Panc1 (cell line): ENCODE measurements around the gene NOC2L. TPM values are rescaled to one million over a fixed set of nuclear protein-coding genes. Genes with fewer than 3 reads are reported as not detected.

ENCODE experiments used
- ATAC-seq: fragments of 200-7000 bp; cut with Tn5 transposase; 2 replicates; pipeline ENCODE4 v1.9.1; 2020; ENCODE audit warnings: mild to moderate bottlenecking, moderate library complexity
- BruUV-seq: library from RNA; stranded (reverse); fragments of 400-500 nt; replicated peaks from 2 replicates; lab custom pipeline; 2021; lab: Mats Ljungman, UMichigan
- CTCF ChIA-PET: fragments of 300-600 bp; sonication (Branson Sonifier 250); formaldehyde crosslinking; loops from one replicate; lab custom pipeline; 2022; ENCODE audit warnings: antibody characterized with exemption; lab: Charles Lee
- POLR2A ChIA-PET: fragments of 300-600 bp; sonication (Branson Sonifier 250); formaldehyde crosslinking; loops from one replicate; lab custom pipeline; 2022; ENCODE audit warnings: antibody characterized with exemption; lab: Charles Lee
- DNase-seq: peaks from one replicate; pipeline ENCODE4 v3.0.0-alpha.2; 2010; ENCODE audit warnings: low read depth, low spot score
- H3K27ac ChIP-seq: 2 replicates; pipeline ENCODE4 v1.5.1; 2011; ENCODE audit warnings: mild to moderate bottlenecking, low read length, inconsistent platforms
- H3K27me3 ChIP-seq: fragments of 200-500 bp; sonication (Bioruptor generic); 2 replicates; pipeline ENCODE4 v1.6.0; 2014; ENCODE audit warnings: low read length, inconsistent platforms; ENCODE audit not compliant: control insufficient read depth, insufficient read depth
- H3K36me3 ChIP-seq: fragments of 200-500 bp; sonication (Bioruptor generic); 2 replicates; pipeline ENCODE4 v1.5.1; 2014; ENCODE audit warnings: inconsistent platforms, mild to moderate bottlenecking, low read length, moderate library complexity; ENCODE audit not compliant: control insufficient read depth, insufficient read depth
- H3K4me1 ChIP-seq: 2 replicates; pipeline ENCODE4 v1.5.1; 2011; ENCODE audit warnings: inconsistent platforms, mild to moderate bottlenecking, low read length, moderate library complexity; ENCODE audit not compliant: control insufficient read depth, insufficient read depth
- H3K4me3 ChIP-seq, 2 experiments: 2 replicates each; pipeline ENCODE4 v1.5.1; 2011 to 2012; ENCODE audit warnings: low read depth in 2 of 2, low read length in 2 of 2, mild to moderate bottlenecking in 2 of 2, inconsistent platforms in 1 of 2, moderate library complexity in 1 of 2
- H3K9me3 ChIP-seq: fragments of 200-500 bp; sonication (Bioruptor generic); 2 replicates; pipeline ENCODE4 v1.5.1; 2014; ENCODE audit warnings: low read depth, mild to moderate bottlenecking, inconsistent platforms, low read length, moderate library complexity; ENCODE audit not compliant: control insufficient read depth, insufficient read depth
- POLR2AphosphoS5 ChIP-seq: IDR thresholded peaks from 2 replicates; pipeline ENCODE4 v1.6.1; 2012; ENCODE audit warnings: mild to moderate bottlenecking, low read depth, low read length, moderate library complexity
- SIN3A ChIP-seq: IDR thresholded peaks from 2 replicates; pipeline ENCODE4 v1.6.1; 2012; ENCODE audit warnings: low read depth, mild to moderate bottlenecking, low read length, moderate library complexity, borderline replicate concordance; ENCODE audit not compliant: insufficient read depth
- TCF7L2 ChIP-seq: IDR thresholded peaks from 2 replicates; pipeline ENCODE4 v1.6.1; 2011; ENCODE audit warnings: mild to moderate bottlenecking, low read depth, low read length, inconsistent platforms
- in situ Hi-C: cut with HindIII; loops from 2 replicates; pipeline ENCODE4 v1.10.0; 2016; ENCODE audit warnings: low sequenced_read_pairs, low pct_unique_long_range_greater_than_20kb
- intact Hi-C: fragments of 100-400 bp; cut with micrococcal nuclease; formaldehyde crosslinking; loops from one replicate; pipeline ENCODE4 v1.10.0; 2022; ENCODE audit not compliant: unreplicated experiment
- total RNA-seq: library from RNA; stranded (reverse); gene quantifications from one replicate; pipeline ENCODE4 v1.2.1, GENCODE V29; 2021; ENCODE audit not compliant: unreplicated experiment
- TF ChIP-seq, protein P1 (sequence below): fragments of 450-650 bp; IDR thresholded peaks from 2 replicates; pipeline ENCODE4 v1.5.1; 2017; ENCODE audit warnings: mild to moderate bottlenecking
- TF ChIP-seq, protein P2 (sequence below), 2 experiments: IDR thresholded peaks; 2 replicates each; pipeline ENCODE4 v1.6.1; 2011 to 2012; ENCODE audit warnings: low read depth in 2 of 2, control low read depth in 1 of 2, low read length in 1 of 2, mild to moderate bottlenecking in 1 of 2, moderate library complexity in 1 of 2; ENCODE audit not compliant: insufficient read depth in 1 of 2

The NOC2L gene
- total RNA-seq, 1 experiment from 2014 or later: 193 TPM

DNA sequence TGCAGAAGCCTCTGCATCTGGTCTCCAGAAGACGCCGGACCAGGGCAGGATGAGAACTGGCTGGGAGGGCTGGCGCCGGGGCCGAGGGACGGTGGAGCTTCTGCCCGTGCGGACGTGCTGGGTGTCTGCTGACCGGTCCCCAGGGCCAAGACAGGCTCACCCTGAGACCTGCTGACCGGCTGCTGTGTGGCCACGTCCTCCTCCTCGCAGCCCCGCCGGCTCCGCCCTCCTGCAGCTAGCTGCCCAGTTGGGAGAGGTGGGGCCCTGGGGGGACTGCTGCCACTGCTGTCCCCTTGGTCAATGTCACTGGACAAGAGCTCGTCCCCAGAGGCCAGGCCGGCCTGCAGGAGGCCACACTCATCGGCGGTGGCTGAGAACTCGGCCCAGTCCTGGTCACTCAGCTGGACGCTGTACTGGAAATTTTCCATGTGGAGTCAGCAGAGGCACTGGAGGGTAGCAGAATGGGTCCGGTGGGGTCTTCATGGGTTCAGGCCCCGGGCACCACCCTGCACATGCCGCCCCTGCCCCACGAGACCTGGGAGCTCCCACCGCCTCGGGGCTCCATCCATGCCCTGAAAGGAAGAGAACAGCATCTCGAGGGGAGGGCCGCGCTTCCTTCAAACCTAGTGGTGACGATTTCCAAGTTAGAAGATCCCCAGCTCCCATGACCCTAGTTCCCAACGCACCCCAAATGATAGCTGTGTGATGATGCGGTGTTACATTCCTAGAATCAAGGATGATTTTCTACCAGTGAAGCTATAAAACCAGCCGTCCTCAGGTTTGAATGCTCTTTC, 21.7 kb upstream of the NOC2L start:
- no peaks in the 10 kb centered on the region for H3K27me3 ChIP-seq
- in situ Hi-C loops (no loop called here), intact Hi-C loops (no loop called here)
- BruUV-seq: no TSS peak
- H3K4me1 ChIP-seq: peaks cover under 1% of the 10 kb centered on the region; the same call in 1 of the 2 replicates
- TF ChIP-seq, protein P1, sequence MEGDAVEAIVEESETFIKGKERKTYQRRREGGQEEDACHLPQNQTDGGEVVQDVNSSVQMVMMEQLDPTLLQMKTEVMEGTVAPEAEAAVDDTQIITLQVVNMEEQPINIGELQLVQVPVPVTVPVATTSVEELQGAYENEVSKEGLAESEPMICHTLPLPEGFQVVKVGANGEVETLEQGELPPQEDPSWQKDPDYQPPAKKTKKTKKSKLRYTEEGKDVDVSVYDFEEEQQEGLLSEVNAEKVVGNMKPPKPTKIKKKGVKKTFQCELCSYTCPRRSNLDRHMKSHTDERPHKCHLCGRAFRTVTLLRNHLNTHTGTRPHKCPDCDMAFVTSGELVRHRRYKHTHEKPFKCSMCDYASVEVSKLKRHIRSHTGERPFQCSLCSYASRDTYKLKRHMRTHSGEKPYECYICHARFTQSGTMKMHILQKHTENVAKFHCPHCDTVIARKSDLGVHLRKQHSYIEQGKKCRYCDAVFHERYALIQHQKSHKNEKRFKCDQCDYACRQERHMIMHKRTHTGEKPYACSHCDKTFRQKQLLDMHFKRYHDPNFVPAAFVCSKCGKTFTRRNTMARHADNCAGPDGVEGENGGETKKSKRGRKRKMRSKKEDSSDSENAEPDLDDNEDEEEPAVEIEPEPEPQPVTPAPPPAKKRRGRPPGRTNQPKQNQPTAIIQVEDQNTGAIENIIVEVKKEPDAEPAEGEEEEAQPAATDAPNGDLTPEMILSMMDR: no peak
- TF ChIP-seq SIN3A (no peak), POLR2AphosphoS5 (no peak), TCF7L2 (no peak)
- no peaks in the 10 kb centered on the region for H3K36me3 ChIP-seq
- CTCF ChIA-PET: interaction anchor here (1.2 kb wide), 1 partner anchor 21 kb away, joined by 3 read pairs; no protein-coding TSS in a partner anchor
- POLR2A ChIA-PET: interaction anchor here (0.5 kb wide), 2 partner anchors 12 to 79 kb away, joined by 5 to 10 read pairs; no protein-coding TSS in a partner anchor
- DNase-seq (no peak), ATAC-seq (no peak)
- no peak overlapping the region for H3K4me3 ChIP-seq
- no peak overlapping the region for H3K27ac ChIP-seq
- H3K9me3 ChIP-seq: no peaks in the 10 kb centered on the region

DNA sequence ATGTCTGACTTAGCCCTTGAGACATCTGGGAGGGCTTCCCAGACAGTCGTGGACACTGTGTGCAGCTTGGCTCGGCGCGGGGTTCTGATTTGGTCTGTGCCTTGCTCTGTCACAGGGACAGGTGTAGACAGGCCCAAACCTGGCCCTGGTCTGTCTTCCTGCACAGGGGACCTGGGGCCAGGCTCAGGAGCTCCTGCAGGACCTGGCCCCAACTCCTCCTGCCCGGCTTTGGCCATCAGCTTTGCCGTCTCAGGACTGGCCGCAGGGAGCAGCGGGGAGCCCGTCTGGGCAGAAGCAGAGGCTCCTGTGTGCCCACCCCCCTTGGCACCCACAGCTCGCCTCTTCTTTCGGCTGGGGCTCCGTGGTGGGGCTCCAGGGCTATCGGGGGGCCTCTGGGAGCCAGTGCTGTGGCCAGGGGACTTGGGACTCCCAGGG, 21.1 kb upstream of the NOC2L start:
- no TSS peak for BruUV-seq
- H3K9me3 ChIP-seq: no peaks in the 10 kb centered on the region
- intact Hi-C loops: no loop called here
- ATAC-seq: no peak
- DNase-seq: no peak
- H3K36me3 ChIP-seq: no peaks in the 10 kb centered on the region
- peaks cover 4% of the 10 kb centered on the region; the same call in 1 of the 2 replicates for H3K4me1 ChIP-seq
- no peak overlapping the region for H3K27ac ChIP-seq
- ChIA-PET POLR2A (interaction anchor here (0.5 kb wide), 2 partner anchors 13 to 78 kb away, joined by 5 to 10 read pairs; no protein-coding TSS in a partner anchor), CTCF (no interaction called here)
- H3K4me3 ChIP-seq: no peak overlapping the region
- no peak for TF ChIP-seq POLR2AphosphoS5
- TF ChIP-seq SIN3A: no peak
- TF ChIP-seq, protein P2, sequence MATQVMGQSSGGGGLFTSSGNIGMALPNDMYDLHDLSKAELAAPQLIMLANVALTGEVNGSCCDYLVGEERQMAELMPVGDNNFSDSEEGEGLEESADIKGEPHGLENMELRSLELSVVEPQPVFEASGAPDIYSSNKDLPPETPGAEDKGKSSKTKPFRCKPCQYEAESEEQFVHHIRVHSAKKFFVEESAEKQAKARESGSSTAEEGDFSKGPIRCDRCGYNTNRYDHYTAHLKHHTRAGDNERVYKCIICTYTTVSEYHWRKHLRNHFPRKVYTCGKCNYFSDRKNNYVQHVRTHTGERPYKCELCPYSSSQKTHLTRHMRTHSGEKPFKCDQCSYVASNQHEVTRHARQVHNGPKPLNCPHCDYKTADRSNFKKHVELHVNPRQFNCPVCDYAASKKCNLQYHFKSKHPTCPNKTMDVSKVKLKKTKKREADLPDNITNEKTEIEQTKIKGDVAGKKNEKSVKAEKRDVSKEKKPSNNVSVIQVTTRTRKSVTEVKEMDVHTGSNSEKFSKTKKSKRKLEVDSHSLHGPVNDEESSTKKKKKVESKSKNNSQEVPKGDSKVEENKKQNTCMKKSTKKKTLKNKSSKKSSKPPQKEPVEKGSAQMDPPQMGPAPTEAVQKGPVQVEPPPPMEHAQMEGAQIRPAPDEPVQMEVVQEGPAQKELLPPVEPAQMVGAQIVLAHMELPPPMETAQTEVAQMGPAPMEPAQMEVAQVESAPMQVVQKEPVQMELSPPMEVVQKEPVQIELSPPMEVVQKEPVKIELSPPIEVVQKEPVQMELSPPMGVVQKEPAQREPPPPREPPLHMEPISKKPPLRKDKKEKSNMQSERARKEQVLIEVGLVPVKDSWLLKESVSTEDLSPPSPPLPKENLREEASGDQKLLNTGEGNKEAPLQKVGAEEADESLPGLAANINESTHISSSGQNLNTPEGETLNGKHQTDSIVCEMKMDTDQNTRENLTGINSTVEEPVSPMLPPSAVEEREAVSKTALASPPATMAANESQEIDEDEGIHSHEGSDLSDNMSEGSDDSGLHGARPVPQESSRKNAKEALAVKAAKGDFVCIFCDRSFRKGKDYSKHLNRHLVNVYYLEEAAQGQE (IDR thresholded peaks at IDR 0.05; ENCODE audit: insufficient read depth in 1 of 2, low read depth in 2 of 2, low read length in 1 of 2): no peak
- no peak for TF ChIP-seq TCF7L2
- TF ChIP-seq, protein P1: no peak
- in situ Hi-C loops: no loop called here
- H3K27me3 ChIP-seq: no peaks in the 10 kb centered on the region
